ENCODE data around the gene KIR2DL1. TPM values are rescaled to one million over a fixed set of nuclear protein-coding genes. Genes with fewer than 3 reads are reported as not detected.
"Not testable (repeated sequence)": the region's sequence is repeated elsewhere in the genome, so short reads cannot be mapped to it uniquely, and the experiment has no call there.

Gene KIR2DL1
- not detected for total RNA-seq

DNA sequence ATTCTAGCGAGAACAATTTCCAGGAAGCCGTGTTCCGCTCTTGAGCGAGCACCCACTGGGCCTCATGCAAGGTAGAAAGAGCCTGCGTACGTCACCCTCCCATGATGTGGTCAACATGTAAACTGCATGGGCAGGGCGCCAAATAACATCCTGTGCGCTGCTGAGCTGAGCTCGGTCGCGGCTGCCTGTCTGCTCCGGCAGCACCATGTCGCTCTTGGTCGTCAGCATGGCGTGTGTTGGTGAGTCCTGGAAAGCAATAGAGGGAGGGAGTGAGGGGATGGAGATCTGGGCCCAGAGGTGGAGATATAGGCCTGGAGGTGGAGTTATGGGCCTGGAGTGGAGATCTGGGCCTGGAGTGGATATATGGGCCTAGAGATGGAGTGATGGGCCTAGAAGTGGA lies at the start of gene KIR2DL1:
Gene KIR2DL1, plus strand, starts transcription at position 148 of the 400 bp plus-strand sequence. Its CDS starts 58 bp downstream, at position 206.
- FAIRE-seq; DNase-seq (ENCODE audit: low spot score in 2 of 2): not testable (repeated sequence)

DNA sequence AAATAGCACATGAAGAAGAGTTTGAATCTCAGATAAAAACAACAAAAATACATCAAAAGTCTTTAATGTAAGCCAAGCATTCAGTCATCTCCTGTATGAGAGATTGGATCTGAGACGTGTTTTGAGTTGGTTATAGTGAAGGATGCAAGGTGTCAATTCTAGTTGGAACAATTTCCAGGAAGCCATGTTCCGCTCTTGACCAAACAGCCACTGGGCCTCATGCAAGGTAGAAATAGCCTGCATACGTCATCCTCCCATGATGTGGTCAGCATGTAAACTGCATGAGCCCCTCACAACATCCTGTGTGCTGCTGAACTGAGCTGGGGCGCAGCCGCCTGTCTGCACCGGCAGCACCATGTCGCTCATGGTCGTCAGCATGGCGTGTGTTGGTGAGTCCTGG lies 45.5 kb upstream of the KIR2DL1 start, which contains the start of gene KIR3DL3:
Gene KIR3DL3, plus strand, starts transcription at position 301 of the 400 bp plus-strand sequence. Its CDS starts 55 bp downstream, at position 356.
- FAIRE-seq: no peak
- no peak for DNase-seq (ENCODE audit: low spot score in 2 of 2)

- FAIRE-seq (no peak), DNase-seq (ENCODE audit: low spot score in 2 of 2) (no peak)
Measured at GRCh38 chr19:54724644-54725043, 44.9 kb upstream of the KIR2DL1 start.

- FAIRE-seq (no peak), DNase-seq (ENCODE audit: low spot score in 2 of 2) (no peak)
Measured at GRCh38 chr19:54725321-54725720, 44.3 kb upstream of the KIR2DL1 start.

- FAIRE-seq (no peak), DNase-seq (ENCODE audit: low spot score in 2 of 2) (no peak)
Measured at GRCh38 chr19:54727562-54727961, 42.0 kb upstream of the KIR2DL1 start.

DNA sequence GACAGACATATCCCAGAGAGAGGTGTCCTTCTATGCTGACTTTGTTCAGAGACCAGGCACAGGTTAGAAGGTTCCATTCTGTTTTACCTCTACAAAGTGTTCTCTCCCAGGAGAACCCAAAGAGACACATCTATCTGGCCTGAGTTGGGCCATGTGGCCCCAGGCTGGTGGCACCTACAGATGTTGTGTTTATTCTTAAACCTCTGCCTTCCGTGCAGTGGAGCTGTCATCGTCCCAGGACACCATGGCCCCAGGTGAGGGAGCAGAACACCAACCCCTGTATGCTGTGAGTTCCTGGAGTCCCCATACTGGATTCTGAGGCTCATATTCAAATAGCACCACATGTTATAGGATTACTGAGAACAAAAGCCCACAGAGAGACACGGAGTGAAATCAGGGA lies 41.4 kb upstream of the KIR2DL1 start:
- DNase-seq (ENCODE audit: low spot score in 2 of 2) (no peak), FAIRE-seq (no peak)

DNA sequence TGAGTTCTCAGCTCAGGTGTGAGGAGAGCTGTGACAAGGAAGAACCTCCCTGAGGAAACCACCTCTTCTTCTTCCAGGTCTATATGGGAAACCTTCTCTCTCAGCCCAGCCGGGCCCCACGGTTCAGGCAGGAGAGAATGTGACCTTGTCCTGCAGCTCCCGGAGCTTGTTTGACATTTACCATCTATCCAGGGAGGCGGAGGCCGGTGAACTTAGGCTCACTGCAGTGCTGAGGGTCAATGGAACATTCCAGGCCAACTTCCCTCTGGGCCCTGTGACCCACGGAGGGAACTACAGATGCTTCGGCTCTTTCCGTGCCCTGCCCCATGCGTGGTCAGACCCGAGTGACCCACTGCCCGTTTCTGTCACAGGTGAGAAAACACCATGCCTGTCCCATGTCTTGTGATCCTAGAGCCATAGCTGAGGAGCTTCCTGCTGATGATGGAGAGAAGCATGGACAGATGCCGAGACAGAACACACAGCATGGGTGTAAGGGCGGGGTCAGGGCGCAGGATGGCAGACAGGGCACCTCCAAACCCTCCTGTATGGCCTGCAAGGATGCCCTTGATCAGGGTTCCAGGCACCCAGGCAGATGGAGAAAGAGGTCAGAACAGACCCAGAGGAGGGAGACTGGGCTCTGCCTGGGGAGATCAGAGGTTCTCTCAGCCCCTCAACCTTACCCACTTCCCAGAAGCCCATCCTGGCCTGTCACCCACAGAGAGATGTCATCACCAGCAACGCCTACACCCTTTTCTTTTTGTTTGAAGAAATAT lies 40.0 kb upstream of the KIR2DL1 start:
- FAIRE-seq (no peak), DNase-seq (ENCODE audit: low spot score in 2 of 2) (no peak)

GRCh38 chr19:54731191-54731590 lies 38.4 kb upstream of the KIR2DL1 start:
- FAIRE-seq: no peak

DNA sequence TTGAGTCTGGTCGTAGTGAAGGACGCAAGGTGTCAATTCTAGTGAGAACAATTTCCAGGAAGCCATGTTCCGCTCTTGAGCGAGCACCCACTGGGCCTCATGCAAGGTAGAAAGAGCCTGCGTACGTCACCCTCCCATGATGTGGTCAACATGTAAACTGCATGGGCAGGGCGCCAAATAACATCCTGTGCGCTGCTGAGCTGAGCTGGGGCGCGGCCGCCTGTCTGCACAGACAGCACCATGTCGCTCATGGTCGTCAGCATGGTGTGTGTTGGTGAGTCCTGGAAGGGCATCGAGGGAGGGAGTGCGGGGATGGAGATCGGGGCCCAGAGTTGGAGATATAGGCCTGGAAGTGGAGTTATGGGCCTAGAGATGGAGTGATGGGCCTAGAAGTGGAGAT lies 31.3 kb upstream of the KIR2DL1 start, which contains the start of gene KIR2DL3:
Gene KIR2DL3, plus strand, starts transcription at position 208 of the 400 bp plus-strand sequence. Its CDS starts 33 bp downstream, at position 241.
- not testable (repeated sequence) for FAIRE-seq

More at GRCh38 chr19:54731191-54731590, 38.4 kb upstream of the KIR2DL1 start:
- DNase-seq (ENCODE audit: low spot score in 2 of 2): no peak

DNA sequence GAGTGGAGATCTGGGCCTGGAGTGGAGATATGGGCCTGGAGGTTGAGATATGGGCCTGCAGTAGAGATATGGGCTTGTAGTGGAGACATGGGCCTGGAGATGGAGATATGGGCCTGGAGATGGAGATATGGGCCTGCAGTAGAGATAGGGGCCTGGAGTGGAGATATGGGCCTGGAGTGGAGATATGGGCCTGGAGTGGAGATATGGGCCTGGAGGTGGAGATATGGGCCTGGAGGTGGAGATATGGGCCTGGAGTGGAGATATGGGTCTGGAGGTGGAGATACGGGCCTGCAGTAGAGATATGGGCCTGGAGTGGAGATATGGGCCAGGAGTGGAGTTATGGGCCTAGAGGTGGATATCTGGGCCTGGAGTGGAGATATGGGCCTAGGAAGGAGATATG lies 30.9 kb upstream of the KIR2DL1 start:
- FAIRE-seq: no peak
- no peak for DNase-seq (ENCODE audit: low spot score in 2 of 2)

More for the DNA sequence above, 31.3 kb upstream of the KIR2DL1 start, which contains the start of gene KIR2DL3:
- DNase-seq (ENCODE audit: low spot score in 2 of 2): not testable (repeated sequence)

- FAIRE-seq: no peak
- no peak for DNase-seq (ENCODE audit: low spot score in 2 of 2)
Measured at GRCh38 chr19:54739587-54740497, 29.8 kb upstream of the KIR2DL1 start.

GRCh38 chr19:54741950-54742349 lies 27.6 kb upstream of the KIR2DL1 start:
- not testable (repeated sequence) for DNase-seq (ENCODE audit: low spot score in 2 of 2); FAIRE-seq

DNA sequence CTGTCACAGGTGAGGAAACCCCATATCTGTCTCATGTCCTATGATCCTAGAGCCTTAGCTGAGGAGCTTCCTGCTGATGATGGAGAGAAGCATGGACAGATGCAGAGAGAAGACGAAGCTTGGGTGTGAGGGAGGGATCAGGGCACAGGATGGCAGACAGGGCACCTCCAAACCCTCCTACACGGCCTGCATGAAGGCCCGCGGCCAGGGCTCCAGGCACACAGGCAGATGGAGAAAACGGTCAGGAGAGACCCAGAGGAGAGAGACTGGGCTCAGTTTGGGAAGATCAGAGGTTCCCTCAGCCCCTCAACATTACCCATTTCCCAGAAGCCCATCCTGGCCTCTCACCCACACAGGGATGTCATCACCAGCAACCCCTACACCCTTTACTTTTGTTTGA lies 25.5 kb upstream of the KIR2DL1 start:
- not testable (repeated sequence) for DNase-seq (ENCODE audit: low spot score in 2 of 2); FAIRE-seq

DNA sequence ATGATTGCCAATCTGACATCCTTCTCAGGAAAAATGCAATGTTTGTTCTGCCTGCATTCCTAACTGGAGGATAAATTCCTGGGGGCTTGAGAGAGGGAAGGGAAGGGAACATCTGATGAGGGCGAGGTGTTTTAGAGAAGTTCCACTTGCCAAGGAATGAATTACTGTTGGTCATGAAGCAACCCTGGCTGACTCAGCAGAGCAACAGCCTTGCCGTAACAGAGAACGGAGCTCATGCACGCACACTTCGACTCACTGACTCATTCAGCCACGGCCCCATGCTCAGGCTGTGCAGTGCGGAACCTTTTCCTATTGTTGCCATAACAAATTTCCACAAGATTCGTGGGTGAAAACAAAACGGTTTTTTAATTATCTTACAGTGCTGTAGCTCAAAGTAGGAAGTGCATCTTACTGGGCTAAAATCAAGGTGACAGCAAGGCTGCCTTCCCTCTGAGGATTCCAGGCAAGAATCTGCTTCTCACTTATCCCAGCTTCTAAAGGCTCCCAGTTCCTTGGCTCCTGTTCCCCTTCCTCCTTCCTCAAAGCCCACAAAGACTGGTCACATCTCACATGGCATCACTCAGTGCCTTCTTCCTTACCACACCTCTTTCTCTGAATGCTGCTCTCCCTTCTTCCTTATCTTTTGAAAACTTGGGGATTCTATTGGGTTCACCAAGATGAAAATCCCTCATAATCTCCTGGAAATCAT lies 21.8 kb upstream of the KIR2DL1 start:
- not testable (repeated sequence) for FAIRE-seq; DNase-seq (ENCODE audit: low spot score in 2 of 2)

DNA sequence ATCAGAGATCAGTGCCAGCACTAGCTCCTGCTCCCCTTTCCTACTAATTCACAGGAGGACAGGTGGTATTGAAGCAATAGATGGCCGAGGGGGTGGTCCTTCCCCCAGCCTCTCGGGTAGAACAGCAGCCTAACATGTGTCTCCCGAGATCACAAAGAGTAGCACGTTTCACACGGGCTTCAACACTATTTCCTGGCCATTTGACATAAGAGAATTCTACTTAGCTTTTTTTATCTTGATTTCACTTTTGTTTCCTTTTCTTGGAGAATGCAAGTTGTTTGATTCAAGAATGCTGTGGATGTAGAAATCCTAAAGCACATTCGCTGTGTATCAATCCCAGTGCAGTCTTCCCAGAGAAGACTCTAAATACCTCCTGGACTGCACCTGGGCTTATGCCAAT lies 19.3 kb upstream of the KIR2DL1 start:
- not testable (repeated sequence) for FAIRE-seq; DNase-seq (ENCODE audit: low spot score in 2 of 2)

DNA sequence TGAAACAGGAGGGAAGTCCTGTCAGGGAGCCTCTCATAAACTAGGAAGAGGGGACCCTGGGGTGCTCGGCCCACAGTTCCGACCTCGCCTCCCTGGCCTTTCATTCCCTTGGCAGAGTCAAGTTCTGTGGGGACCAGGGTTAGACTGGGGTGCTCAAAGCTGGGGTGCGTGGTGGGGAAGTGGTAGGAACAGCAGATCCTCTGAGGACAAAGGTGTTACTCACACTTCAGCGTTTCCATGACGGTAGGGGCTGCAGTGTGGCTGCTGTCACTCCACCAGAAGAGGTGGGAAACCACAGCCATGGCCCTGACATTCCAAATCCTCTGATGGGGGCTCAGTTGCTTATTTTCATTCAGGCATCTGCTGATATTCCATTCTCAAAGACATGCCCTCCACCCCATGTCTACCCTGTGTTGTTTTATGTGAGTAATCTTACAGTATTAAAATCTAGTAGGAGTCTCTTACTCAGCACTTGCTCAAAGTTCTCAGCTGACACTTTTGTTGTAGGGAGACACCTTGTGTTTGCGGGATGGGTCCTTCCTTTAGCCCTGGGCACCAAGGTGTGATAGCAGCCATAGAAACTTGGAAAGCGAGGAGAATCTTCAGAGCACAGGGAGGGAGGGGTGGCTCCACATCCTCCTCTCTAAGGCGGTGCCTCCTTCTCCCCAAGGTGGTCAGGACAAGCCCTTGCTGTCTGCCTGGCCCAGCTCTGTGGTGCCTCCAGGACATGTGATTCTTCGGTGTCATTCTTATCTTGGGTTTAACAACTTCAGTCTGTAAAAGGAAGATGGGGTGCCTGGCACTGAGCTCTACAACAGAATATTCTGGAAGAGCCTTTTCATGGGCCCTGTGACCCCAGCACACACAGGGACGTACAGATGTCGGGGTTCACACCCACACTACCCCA lies 13.1 kb upstream of the KIR2DL1 start:
- FAIRE-seq; DNase-seq (ENCODE audit: low spot score in 2 of 2): not testable (repeated sequence)

GRCh38 chr19:54758577-54758976 lies 11.0 kb upstream of the KIR2DL1 start:
- not testable (repeated sequence) for DNase-seq (ENCODE audit: low spot score in 2 of 2); FAIRE-seq

DNA sequence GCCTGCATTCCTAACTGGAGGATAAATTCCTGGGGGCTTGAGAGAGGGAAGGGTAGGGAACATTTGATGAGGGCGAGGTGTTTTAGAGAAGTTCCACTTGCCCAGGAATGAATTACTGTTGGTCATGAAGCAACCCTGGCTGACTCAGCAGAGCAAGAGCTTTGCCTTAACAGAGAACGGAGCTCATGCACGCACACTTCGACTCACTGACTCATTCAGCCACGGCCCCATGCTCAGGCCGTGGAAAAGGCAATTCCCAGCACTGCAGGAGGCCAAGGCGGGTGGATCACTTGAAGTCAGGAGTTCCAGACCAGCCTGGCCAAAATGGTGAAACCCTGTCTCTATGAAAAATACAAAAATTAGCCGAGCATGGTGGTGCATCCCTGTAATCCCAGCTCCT lies 5.4 kb upstream of the KIR2DL1 start:
- FAIRE-seq: not testable (repeated sequence)

DNA sequence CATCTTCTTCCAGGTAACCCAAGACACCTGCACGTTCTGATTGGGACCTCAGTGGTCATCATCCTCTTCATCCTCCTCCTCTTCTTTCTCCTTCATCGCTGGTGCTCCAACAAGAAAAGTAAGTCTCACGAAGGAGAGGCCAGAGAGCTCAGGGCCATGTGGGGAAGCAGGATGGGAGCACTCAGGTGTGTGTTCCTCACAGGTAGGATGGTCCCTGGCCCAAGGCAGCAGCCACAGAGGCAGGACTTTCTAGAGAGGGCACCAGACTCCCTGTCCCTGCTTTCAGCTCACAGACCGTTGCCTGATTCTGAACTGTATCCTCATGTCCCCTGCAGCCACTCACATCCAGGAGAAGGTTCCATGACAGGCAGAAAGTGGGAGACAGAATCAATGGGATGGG lies 3.1 kb upstream of the KIR2DL1 start:
- DNase-seq (ENCODE audit: low spot score in 2 of 2): not testable (repeated sequence)

More for the DNA sequence above, 5.4 kb upstream of the KIR2DL1 start:
- DNase-seq (ENCODE audit: low spot score in 2 of 2): not testable (repeated sequence)

More for the DNA sequence above, 3.1 kb upstream of the KIR2DL1 start:
- not testable (repeated sequence) for FAIRE-seq
